Left ventricle myocardium superior (tissue), 1 donor: ENCODE results near the gene EIF2AK3. TPM values are rescaled to one million over a fixed set of nuclear protein-coding genes. Genes with fewer than 3 reads are reported as not detected.
"Not testable (repeated sequence)": the region's sequence is repeated elsewhere in the genome, so short reads cannot be mapped to it uniquely, and the experiment has no call there.

Source experiments
- ATAC-seq: fragments of 200-7000 bp; cut with Tn5 transposase; one replicate; pipeline ENCODE4 v1.9.1; 2020; ENCODE audit warnings: mild to moderate bottlenecking, moderate library complexity
- DNase-seq: peaks from one replicate; pipeline ENCODE4 v3.0.0-alpha.2; 2020
- intact Hi-C: fragments of 100-400 bp; cut with micrococcal nuclease; formaldehyde crosslinking; loops from one replicate; pipeline ENCODE4 v1.11.0; 2022
- long read RNA-seq: library from polyadenylated mRNA; unstranded; transcript quantifications from one replicate; pipeline ENCODE4 v2.0.0, GENCODE V29; 2021
- total RNA-seq: library from RNA; stranded (reverse); fragmentation: NEBNext Ultra II Directional; extraction: Animal tissue kit (Norgen Biotek cat#: 25700); gene quantifications from one replicate; pipeline ENCODE4 v1.2.1, GENCODE V29; 2021
- donor health status: DM: no; HTN: yes; CAD: no; lungs with severe emphysema.

The EIF2AK3 gene
- 5.2 TPM for total RNA-seq
- long read RNA-seq, full-length matches to known transcripts, result 4 of 7 reads
- long read RNA-seq, partial matches to known transcripts, result 0 of 7 reads
- long read RNA-seq, other reads (novel, unspliced or antisense), result 3 of 7 reads

GRCh38 chr2:88627055-88627855 is at the start of gene EIF2AK3:
Gene EIF2AK3, minus strand, starts transcription at chr2:88627464. Its CDS starts 190 bp downstream, at chr2:88627274.
- DNase-seq (peak; percentile 98), ATAC-seq (peak; percentile 95)
- intact Hi-C loops, result loop anchor here (2.0 kb wide), 1 partner anchor 64 kb away; the partner anchor contains the start of gene RPIA

GRCh38 chr2:88673363-88673762 is 46.1 kb upstream of the EIF2AK3 start:
- DNase-seq (no peak), ATAC-seq (no peak)
- intact Hi-C loops, result loop anchor here (2.0 kb wide), 1 partner anchor 83 kb away; no protein-coding TSS in a partner anchor

- intact Hi-C loops, result loop anchor here (2.0 kb wide), 1 partner anchor 81 kb away; no protein-coding TSS in a partner anchor
- DNase-seq, result no peak
- ATAC-seq, result peak; percentile 73
Measured at GRCh38 chr2:88671786-88672427, 44.6 kb upstream of the EIF2AK3 start.

- no peak for DNase-seq
- intact Hi-C loops, result no loop called here
- ATAC-seq, result peak; percentile 70
Measured at GRCh38 chr2:88669482-88670214, 42.4 kb upstream of the EIF2AK3 start.

GRCh38 chr2:88668862-88669261 is 41.6 kb upstream of the EIF2AK3 start:
- no peak for DNase-seq
- no peak for ATAC-seq
- intact Hi-C loops, result no loop called here

- ATAC-seq (no peak), DNase-seq (no peak)
- intact Hi-C loops, result no loop called here
Measured at GRCh38 chr2:88667219-88667618, 40.0 kb upstream of the EIF2AK3 start.

GRCh38 chr2:88666576-88666975 is 39.3 kb upstream of the EIF2AK3 start:
- DNase-seq (no peak), ATAC-seq (no peak)
- intact Hi-C loops, result no loop called here

- DNase-seq (no peak), ATAC-seq (no peak)
- intact Hi-C loops, result no loop called here
Measured at GRCh38 chr2:88660622-88661021, 33.4 kb upstream of the EIF2AK3 start.

- ATAC-seq, result peak; percentile 89
- intact Hi-C loops, result no loop called here
- peak; percentile 44 for DNase-seq
Measured at GRCh38 chr2:88659538-88659915, 32.3 kb upstream of the EIF2AK3 start.

GRCh38 chr2:88658881-88659537 is 31.7 kb upstream of the EIF2AK3 start:
- ATAC-seq (peak; percentile 87), DNase-seq (no peak)
- intact Hi-C loops, result no loop called here

- no peak for ATAC-seq
- intact Hi-C loops, result no loop called here
- no peak for DNase-seq
Measured at GRCh38 chr2:88658326-88658725, 31.1 kb upstream of the EIF2AK3 start.

- ATAC-seq, result no peak
Measured at GRCh38 chr2:88657131-88657530, 29.9 kb upstream of the EIF2AK3 start.

GRCh38 chr2:88656690-88657089 is 29.4 kb upstream of the EIF2AK3 start:
- ATAC-seq (no peak), DNase-seq (no peak)
- intact Hi-C loops, result no loop called here

More at GRCh38 chr2:88657131-88657530, 29.9 kb upstream of the EIF2AK3 start:
- DNase-seq, result no peak
- intact Hi-C loops, result no loop called here

GRCh38 chr2:88654714-88655113 is 27.4 kb upstream of the EIF2AK3 start:
- no peak for ATAC-seq
- intact Hi-C loops, result no loop called here

GRCh38 chr2:88651646-88652045 is 24.4 kb upstream of the EIF2AK3 start:
- DNase-seq (no peak), ATAC-seq (no peak)
- intact Hi-C loops, result no loop called here

More at GRCh38 chr2:88654714-88655113, 27.4 kb upstream of the EIF2AK3 start:
- no peak for DNase-seq

GRCh38 chr2:88645291-88645882 is 18.1 kb upstream of the EIF2AK3 start:
- intact Hi-C loops, ATAC-seq, DNase-seq: not testable (repeated sequence)

GRCh38 chr2:88642278-88642677 is 15.0 kb upstream of the EIF2AK3 start:
- ATAC-seq (no peak), DNase-seq (no peak)
- intact Hi-C loops, result no loop called here

- DNase-seq (no peak), ATAC-seq (no peak)
- intact Hi-C loops, result no loop called here
Measured at GRCh38 chr2:88641330-88641729, 14.1 kb upstream of the EIF2AK3 start.

GRCh38 chr2:88639865-88640264 is 12.6 kb upstream of the EIF2AK3 start:
- ATAC-seq (no peak), DNase-seq (no peak)
- intact Hi-C loops, result no loop called here
